Measurements from ENCODE around the gene FGFBP3. TPM values are rescaled to one million over a fixed set of nuclear protein-coding genes. Genes with fewer than 3 reads are reported as not detected.

The FGFBP3 gene
- total RNA-seq, 1 experiment from 2014 or later: 1.5 TPM

- POLR2A ChIA-PET: interaction anchor here (0.7 kb wide), 1 partner anchor 490 kb away, joined by 3 read pairs; no protein-coding TSS in a partner anchor
- CTCF ChIA-PET: interaction anchor here (0.6 kb wide), 1 partner anchor 33 kb away, joined by 5 read pairs; no protein-coding TSS in a partner anchor
- intact Hi-C loops (cut with micrococcal nuclease; ENCODE audit: unreplicated experiment) (no loop called here), in situ Hi-C loops (cut with HindIII; ENCODE audit: low pct_unique_long_range_greater_than_20kb, low sequenced_read_pairs) (no loop called here)
- DNase-seq (ENCODE audit: low read depth, low spot score): no peak
- H3K36me3 ChIP-seq (ENCODE audit: control insufficient read depth, insufficient read depth, low read length): no peaks in the 10 kb centered on the region
- peaks cover 21% of the 10 kb centered on the region for H3K4me1 ChIP-seq (ENCODE audit: control insufficient read depth, insufficient read depth, low read length)
- ATAC-seq: no peak
- TF ChIP-seq TCF7L2 (IDR thresholded peaks at IDR 0.05; ENCODE audit: low read depth, low read length): no peak
- no peak for TF ChIP-seq CTCF (IDR thresholded peaks at IDR 0.05)
- TF ChIP-seq REST (IDR thresholded peaks at IDR 0.05; ENCODE audit: insufficient read depth in 1 of 2, low read depth in 2 of 2, low read length in 1 of 2): no peak
- no peak for TF ChIP-seq SIN3A (IDR thresholded peaks at IDR 0.05; ENCODE audit: borderline replicate concordance, insufficient read depth, low read depth, low read length)
- TF ChIP-seq POLR2AphosphoS5 (IDR thresholded peaks at IDR 0.05; ENCODE audit: low read depth, low read length): no peak
- H3K27me3 ChIP-seq (ENCODE audit: control insufficient read depth, insufficient read depth, low read length): no peaks in the 10 kb centered on the region
- BruUV-seq (replicated peaks): no TSS peak
- peak overlapping the region; percentile 21; the same call in 1 of the 2 replicates for H3K27ac ChIP-seq (ENCODE audit: low read length)
- H3K9me3 ChIP-seq (ENCODE audit: control insufficient read depth, insufficient read depth, low read depth, low read length): no peaks in the 10 kb centered on the region
- H3K4me3 ChIP-seq (ENCODE audit: low read depth in 2 of 2, low read length in 2 of 2): peak overlapping the region; percentile 51 to 72
These were observed 22.4 kb downstream of the FGFBP3 start for GRCh38 chr10:91886954-91887271.

GRCh38 chr10:91885362-91886079 is 23.8 kb downstream of the FGFBP3 start:
- in situ Hi-C loops (cut with HindIII; ENCODE audit: low pct_unique_long_range_greater_than_20kb, low sequenced_read_pairs) (no loop called here), intact Hi-C loops (cut with micrococcal nuclease; ENCODE audit: unreplicated experiment) (no loop called here)
- Histone ChIP-seq H3K4me1 (ENCODE audit: control insufficient read depth, insufficient read depth, low read length) (peaks cover 14% of the 10 kb centered on the region), H3K9me3 (ENCODE audit: control insufficient read depth, insufficient read depth, low read depth, low read length) (no peaks in the 10 kb centered on the region), H3K4me3 (ENCODE audit: low read depth in 2 of 2, low read length in 2 of 2) (no peak overlapping the region), H3K27ac (ENCODE audit: low read length) (no peak overlapping the region), H3K36me3 (ENCODE audit: control insufficient read depth, insufficient read depth, low read length) (no peaks in the 10 kb centered on the region), H3K27me3 (ENCODE audit: control insufficient read depth, insufficient read depth, low read length) (no peaks in the 10 kb centered on the region)
- no peak for TF ChIP-seq TCF7L2 (IDR thresholded peaks at IDR 0.05; ENCODE audit: low read depth, low read length)
- TF ChIP-seq REST (IDR thresholded peaks at IDR 0.05; ENCODE audit: insufficient read depth in 1 of 2, low read depth in 2 of 2, low read length in 1 of 2): no peak
- no peak for TF ChIP-seq CTCF (IDR thresholded peaks at IDR 0.05)
- ChIA-PET CTCF (interaction anchor here (0.6 kb wide), 1 partner anchor 22 kb away, joined by 3 read pairs; no protein-coding TSS in a partner anchor), POLR2A (no interaction called here)
- DNase-seq (ENCODE audit: low read depth, low spot score) (no peak), ATAC-seq (no peak)
- BruUV-seq (replicated peaks): no TSS peak

All from Panc1 (cell line).